Prostate gland (tissue), 2 donors: ENCODE data around the gene PPP2R2D. TPM values are rescaled to one million over a fixed set of nuclear protein-coding genes. Genes with fewer than 3 reads are reported as not detected.

ENCODE experiments used
- DNase-seq: peaks from one replicate; pipeline ENCODE4 v3.0.0-alpha.2; 2019; ENCODE audit warnings: low spot score
- H3K27ac ChIP-seq, 2 donors: fragments of 200-600 bp; sonication (generic); 2 replicates each; pipeline ENCODE4 v1.5.1; 2017 to 2019
- H3K27me3 ChIP-seq: fragments of 200-600 bp; sonication (generic); replicated peaks from 2 replicates; pipeline ENCODE4 v1.5.1; 2019; ENCODE audit not compliant: insufficient read depth
- H3K36me3 ChIP-seq, 2 donors: fragments of 200-600 bp; sonication (generic); 1 replicate in 1 of 2; 2 replicates in 1 of 2; pipeline versions ENCODE4 v1.5.1 to v1.8.1; 2017 to 2019
- H3K4me1 ChIP-seq: fragments of 200-600 bp; sonication (generic); replicated peaks from 2 replicates; pipeline ENCODE4 v1.5.1; 2019
- H3K4me3 ChIP-seq, 2 donors: fragments of 200-600 bp; sonication (generic); 2 replicates each; pipeline ENCODE4 v1.5.1; 2017 to 2019
- H3K9me3 ChIP-seq: fragments of 200-600 bp; sonication (generic); 2 replicates; pipeline ENCODE4 v1.5.1; 2017
- POLR2A ChIP-seq: fragments of 450-650 bp; IDR thresholded peaks from one replicate; pipeline ENCODE4 v1.6.1; 2016; ENCODE audit warnings: antibody characterized with exemption, mild to moderate bottlenecking
- POLR2AphosphoS5 ChIP-seq: sonication (generic); formaldehyde crosslinking; IDR thresholded peaks from one replicate; pipeline ENCODE4 v1.6.1; 2017; ENCODE audit warnings: antibody characterized with exemption
- WGBS: methylation state at CpG from one replicate; pipeline ENCODE4 v1.1.5; 2018; 5-methylcytosine and 5-hydroxymethylcytosine counted together
- intact Hi-C: fragments of 100-400 bp; cut with DNase I; formaldehyde crosslinking; loops from one replicate; pipeline ENCODE4 v1.14.2; 2022
- total RNA-seq, 2 donors: library from RNA; depleted of rRNA; stranded (reverse); fragments of >200 nt; gene quantifications; one replicate each; pipeline ENCODE4 v1.1.0, GENCODE V29; 2016
- TF ChIP-seq, protein P1 (sequence below), 4 experiments: fragments of 200-600 bp in 2 of 4; fragments of 450-650 bp in 2 of 4; sonication (generic) in 2 of 4; IDR thresholded peaks; 1 replicate in 3 of 4; 2 replicates in 1 of 4; pipeline ENCODE4 v1.5.1; 2016 to 2019; ENCODE audit warnings: antibody characterized with exemption in 4 of 4, mild to moderate bottlenecking in 2 of 4, moderate library complexity in 2 of 4

PPP2R2D gene
- total RNA-seq, 2 donors from 2014 or later, result 37.0 to 55.2 TPM

GRCh38 chr10:131929122-131929845, 28.5 kb downstream of the PPP2R2D start:
- Histone ChIP-seq H3K36me3 (no peaks in the 10 kb centered on the region), H3K27ac (peak overlapping the region in 1 of 2 donors; percentile 44), H3K4me1 (no peaks in the 10 kb centered on the region), H3K4me3 (no peak overlapping the region), H3K9me3 (no peaks in the 10 kb centered on the region), H3K27me3 (no peaks in the 10 kb centered on the region)
- intact Hi-C loops, result no loop called here
- WGBS, result 81% methylated on average over 23 of the region's 23 CpGs
- TF ChIP-seq POLR2AphosphoS5 (no peak), POLR2A (no peak)
- TF ChIP-seq, protein P1, sequence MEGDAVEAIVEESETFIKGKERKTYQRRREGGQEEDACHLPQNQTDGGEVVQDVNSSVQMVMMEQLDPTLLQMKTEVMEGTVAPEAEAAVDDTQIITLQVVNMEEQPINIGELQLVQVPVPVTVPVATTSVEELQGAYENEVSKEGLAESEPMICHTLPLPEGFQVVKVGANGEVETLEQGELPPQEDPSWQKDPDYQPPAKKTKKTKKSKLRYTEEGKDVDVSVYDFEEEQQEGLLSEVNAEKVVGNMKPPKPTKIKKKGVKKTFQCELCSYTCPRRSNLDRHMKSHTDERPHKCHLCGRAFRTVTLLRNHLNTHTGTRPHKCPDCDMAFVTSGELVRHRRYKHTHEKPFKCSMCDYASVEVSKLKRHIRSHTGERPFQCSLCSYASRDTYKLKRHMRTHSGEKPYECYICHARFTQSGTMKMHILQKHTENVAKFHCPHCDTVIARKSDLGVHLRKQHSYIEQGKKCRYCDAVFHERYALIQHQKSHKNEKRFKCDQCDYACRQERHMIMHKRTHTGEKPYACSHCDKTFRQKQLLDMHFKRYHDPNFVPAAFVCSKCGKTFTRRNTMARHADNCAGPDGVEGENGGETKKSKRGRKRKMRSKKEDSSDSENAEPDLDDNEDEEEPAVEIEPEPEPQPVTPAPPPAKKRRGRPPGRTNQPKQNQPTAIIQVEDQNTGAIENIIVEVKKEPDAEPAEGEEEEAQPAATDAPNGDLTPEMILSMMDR (IDR thresholded peaks at IDR 0.05), result no peak
- no peak for DNase-seq

- Histone ChIP-seq H3K4me3 (no peak overlapping the region), H3K4me1 (no peaks in the 10 kb centered on the region), H3K27me3 (no peaks in the 10 kb centered on the region), H3K9me3 (no peaks in the 10 kb centered on the region), H3K36me3 (no peaks in the 10 kb centered on the region), H3K27ac (peak overlapping the region in 1 of 2 donors; percentile 44)
- DNase-seq, result no peak
- intact Hi-C loops, result no loop called here
- 63% methylated on average over 4 of the region's 4 CpGs for WGBS
- no peak for TF ChIP-seq POLR2A
- TF ChIP-seq, protein P1 (IDR thresholded peaks at IDR 0.05), result no peak
- no peak for TF ChIP-seq POLR2AphosphoS5
Observed at GRCh38 chr10:131930150-131930549, 29.3 kb downstream of the PPP2R2D start.

DNA sequence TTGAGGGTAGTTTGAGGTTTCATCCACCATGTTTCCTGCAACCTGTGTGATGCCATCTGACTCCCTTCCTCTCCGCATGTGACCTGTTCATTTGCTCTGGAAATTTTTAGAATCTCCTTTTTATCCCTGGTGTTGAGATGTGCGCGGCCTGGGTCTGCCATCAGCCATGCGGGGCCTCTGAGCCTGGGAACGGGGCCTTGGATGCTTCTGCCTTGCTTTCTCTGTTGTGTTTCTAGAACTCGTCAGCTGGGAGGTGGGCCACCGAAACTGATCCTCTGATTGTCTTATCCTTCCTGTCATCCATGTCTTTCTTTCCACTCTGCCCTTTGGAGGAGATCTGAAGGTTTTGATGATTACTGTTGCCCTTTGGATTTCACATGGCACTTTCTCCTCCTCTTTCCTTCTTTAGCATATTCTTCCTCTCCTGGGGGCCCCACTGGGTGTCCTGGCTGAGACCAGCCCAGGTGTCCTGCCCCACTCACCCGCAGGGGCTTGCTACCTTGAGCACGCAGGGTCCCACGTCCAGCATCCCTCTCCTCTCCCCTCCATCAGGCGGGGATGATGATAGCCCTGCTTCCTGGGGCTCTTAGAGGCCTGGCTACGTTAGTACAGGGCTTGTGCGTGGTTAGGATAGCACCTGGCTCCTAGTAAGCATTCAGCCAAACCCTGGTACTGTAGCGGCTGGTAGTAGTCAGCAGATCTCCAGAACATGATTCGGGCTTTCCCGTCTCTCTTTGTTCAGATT, 29.9 kb downstream of the PPP2R2D start:
- no peaks in the 10 kb centered on the region for H3K36me3 ChIP-seq
- H3K27ac ChIP-seq, result peak overlapping the region in 1 of 2 donors; percentile 33
- no peaks in the 10 kb centered on the region for H3K9me3 ChIP-seq
- no peaks in the 10 kb centered on the region for H3K27me3 ChIP-seq
- TF ChIP-seq POLR2AphosphoS5, result no peak
- no peak for DNase-seq
- intact Hi-C loops, result no loop called here
- WGBS, result 94% methylated on average over 16 of the region's 16 CpGs
- H3K4me1 ChIP-seq, result no peaks in the 10 kb centered on the region
- no peak overlapping the region for H3K4me3 ChIP-seq

DNA sequence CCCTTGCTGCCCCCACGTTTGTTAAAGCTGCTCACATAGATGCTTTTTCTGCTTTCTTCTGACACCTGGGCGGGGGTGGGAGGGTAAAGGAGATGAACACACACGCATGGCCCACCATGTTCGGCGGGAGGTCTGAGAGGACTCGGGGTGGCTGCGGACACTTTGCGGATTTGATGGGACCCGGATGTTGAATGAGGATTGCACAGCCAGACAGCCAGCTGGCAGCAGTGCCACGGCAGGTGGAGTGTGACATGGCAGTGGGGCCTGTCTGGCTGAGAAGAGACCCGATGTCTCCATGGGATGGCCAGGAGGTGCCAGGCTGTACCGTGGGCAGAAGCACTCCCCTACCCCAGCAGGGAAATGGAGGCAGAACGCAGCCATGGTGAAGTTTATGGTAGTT, 31.2 kb downstream of the PPP2R2D start:
- H3K27ac ChIP-seq, result peak overlapping the region in 1 of 2 donors; percentile 25
- 88% methylated on average over 13 of the region's 13 CpGs for WGBS
- no peak overlapping the region for H3K4me3 ChIP-seq
- H3K9me3 ChIP-seq, result no peaks in the 10 kb centered on the region
- no peaks in the 10 kb centered on the region for H3K4me1 ChIP-seq
- DNase-seq, result no peak
- no peaks in the 10 kb centered on the region for H3K36me3 ChIP-seq
- intact Hi-C loops, result no loop called here
- no peaks in the 10 kb centered on the region for H3K27me3 ChIP-seq
- TF ChIP-seq POLR2AphosphoS5 (no peak), POLR2A (no peak)
- TF ChIP-seq, protein P1 (IDR thresholded peaks at IDR 0.05), result no peak

DNA sequence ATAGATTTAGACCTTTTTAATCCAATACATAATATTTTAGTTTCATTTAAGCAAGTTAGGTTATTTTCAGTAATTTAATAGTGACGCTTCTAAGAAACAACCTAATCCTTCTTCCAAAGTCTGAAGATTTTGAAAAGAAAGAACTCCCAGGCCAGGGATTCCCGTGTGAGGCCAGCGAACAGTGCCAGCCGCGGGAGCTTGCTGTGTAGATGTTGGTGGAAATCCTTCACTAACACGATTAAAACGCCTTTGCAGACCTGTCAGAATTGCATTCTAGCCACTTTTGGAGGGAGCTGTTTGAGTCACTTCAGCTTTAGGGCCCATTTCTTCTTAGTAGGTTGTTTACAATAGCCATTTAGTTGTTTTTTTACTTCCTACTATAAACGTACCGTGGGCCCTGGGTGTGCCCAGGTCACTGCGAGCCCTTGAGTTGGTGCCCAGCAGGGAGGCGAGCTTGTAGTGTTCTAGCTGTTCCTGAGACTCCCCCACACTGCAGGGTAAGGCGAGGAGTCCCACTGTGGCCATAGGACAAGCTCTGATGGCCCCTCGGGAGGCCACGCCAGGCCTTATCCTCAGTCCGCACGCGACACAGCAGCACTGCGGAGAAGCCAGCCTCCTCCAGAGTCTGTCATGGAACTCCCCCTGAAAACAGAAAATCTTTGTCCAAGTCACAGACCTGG, 32.3 kb downstream of the PPP2R2D start:
- H3K4me1 ChIP-seq, result no peaks in the 10 kb centered on the region
- intact Hi-C loops, result no loop called here
- no peaks in the 10 kb centered on the region for H3K9me3 ChIP-seq
- TF ChIP-seq POLR2AphosphoS5 (no peak), POLR2A (no peak)
- TF ChIP-seq, protein P1 (IDR thresholded peaks at IDR 0.05), result no peak
- no peaks in the 10 kb centered on the region for H3K36me3 ChIP-seq
- no peak overlapping the region for H3K4me3 ChIP-seq
- 81% methylated on average over 18 of the region's 18 CpGs for WGBS
- DNase-seq, result no peak
- no peak overlapping the region for H3K27ac ChIP-seq
- no peaks in the 10 kb centered on the region for H3K27me3 ChIP-seq
